ENCODE results near the gene VASH1. TPM values are rescaled to one million over a fixed set of nuclear protein-coding genes. Genes with fewer than 3 reads are reported as not detected.
A peak's percentile ranks its signal among the peaks of the same experiment; 100 is the strongest.

Gene VASH1
- total and polyA plus RNA-seq, 2 of the 13 experiments (the other 11 are each of a cell fraction or from before 2014, with no cell fraction given) = 0.11 to 0.24 TPM

- no peak for TF ChIP-seq ZNF33B (CRISPR knock-in tag; IDR thresholded peaks at IDR 0.05)
- TF ChIP-seq ZNF136 (CRISPR knock-in tag; IDR thresholded peaks at IDR 0.05; ENCODE audit: low read depth) = no peak
- no peak for TF ChIP-seq SRSF9 (IDR thresholded peaks at IDR 0.05; ENCODE audit: borderline replicate concordance, insufficient read depth, low read depth, low read length, poor library complexity, severe bottlenecking)
- TF ChIP-seq PAXIP1 (CRISPR knock-in tag; conservative IDR thresholded peaks at IDR 0.05) = no peak
- no peak for TF ChIP-seq PAWR (CRISPR knock-in tag; IDR thresholded peaks at IDR 0.05; ENCODE audit: borderline replicate concordance)
- TF ChIP-seq TBP (CRISPR knock-in tag; IDR thresholded peaks at IDR 0.05) = no peak
- 0 out of 2 replicates have a peak, but pooled peaks have one; percentile 25 for TF ChIP-seq NFKB2 (CRISPR knock-in tag; IDR thresholded peaks at IDR 0.05; ENCODE audit: borderline replicate concordance)
- no peak for TF ChIP-seq NR1H2 (CRISPR knock-in tag; IDR thresholded peaks at IDR 0.05; ENCODE audit: borderline replicate concordance, low read depth)
- TF ChIP-seq TOE1 (CRISPR knock-in tag; IDR thresholded peaks at IDR 0.05) = no peak
- TF ChIP-seq PTBP1 (IDR thresholded peaks at IDR 0.05; ENCODE audit: low read depth, low read length, poor library complexity, severe bottlenecking) = no peak
- TF ChIP-seq ZNF687 (CRISPR knock-in tag; IDR thresholded peaks at IDR 0.05) = peak; percentile 37
- no peak for TF ChIP-seq ARNT (IDR thresholded peaks at IDR 0.05)
- no peak for TF ChIP-seq AFF4 (CRISPR knock-in tag; IDR thresholded peaks at IDR 0.05)
- no peak for TF ChIP-seq NR2F6 (IDR thresholded peaks at IDR 0.05)
- TF ChIP-seq NR2F6 (CRISPR knock-in tag; IDR thresholded peaks at IDR 0.05) = 0 out of 2 replicates have a peak, but pooled peaks have one; percentile 19
- no peak for TF ChIP-seq ZNF138 (CRISPR knock-in tag; IDR thresholded peaks at IDR 0.05; ENCODE audit: low read depth)
- TF ChIP-seq JUNB (CRISPR knock-in tag; IDR thresholded peaks at IDR 0.05; ENCODE audit: borderline replicate concordance) = no peak
- no peak for TF ChIP-seq CBX5 (CRISPR knock-in tag; IDR thresholded peaks at IDR 0.05; ENCODE audit: borderline replicate concordance)
- TF ChIP-seq DDIT3 (CRISPR knock-in tag; IDR thresholded peaks at IDR 0.05) = no peak
Observed at GRCh38 chr14:76784881-76785280, 23.6 kb downstream of the VASH1 start (continued).
